Peyer's patch (tissue), 4 donors: Measurements from ENCODE around the gene IFFO2. TPM values are rescaled to one million over a fixed set of nuclear protein-coding genes. Genes with fewer than 3 reads are reported as not detected.

Source experiments
- DNase-seq, 3 donors: peaks; one replicate each; pipeline ENCODE4 v3.0.0-alpha.2; 2017 to 2019
- H3K27ac ChIP-seq, 4 donors: fragments of 200-600 bp; sonication (generic); one replicate each; pipeline ENCODE4 v1.5.1; 2016 to 2019
- H3K27me3 ChIP-seq, 2 donors: fragments of 200-600 bp; sonication (generic); one replicate each; pipeline ENCODE4 v1.5.1; 2019
- H3K36me3 ChIP-seq, 3 donors: fragments of 200-600 bp; sonication (generic); one replicate each; pipeline ENCODE4 v1.5.1; 2016 to 2019
- H3K4me1 ChIP-seq, 4 donors: fragments of 200-600 bp; sonication (generic); one replicate each; pipeline ENCODE4 v1.5.1; 2016 to 2019
- H3K4me3 ChIP-seq, 4 donors: fragments of 200-600 bp; sonication (generic); 1 replicate in 3 of 4; 2 replicates in 1 of 4; pipeline ENCODE4 v1.5.1; 2016 to 2019; ENCODE audit warnings: mild to moderate bottlenecking in 1 of 4
- H3K9me3 ChIP-seq, 4 donors: fragments of 200-600 bp; sonication (generic); one replicate each; pipeline ENCODE4 v1.5.1; 2016 to 2019; ENCODE audit warnings: mild to moderate bottlenecking in 1 of 4
- POLR2A ChIP-seq, 2 donors: fragments of 450-650 bp; IDR thresholded peaks; one replicate each; pipeline ENCODE4 v1.5.1; 2017; ENCODE audit warnings: antibody characterized with exemption in 2 of 2, mild to moderate bottlenecking in 2 of 2, moderate library complexity in 2 of 2
- total RNA-seq, 4 donors: library from RNA; depleted of rRNA; stranded (reverse); fragments of >200 nt; gene quantifications; one replicate each; pipeline ENCODE4 v1.1.0, GENCODE V29; 2016
- TF ChIP-seq, protein P1 (sequence below), 6 experiments: fragments of 450-650 bp in 4 of 6; fragments of 200-600 bp in 2 of 6; sonication (generic) in 1 of 6; IDR thresholded peaks; one replicate each; pipeline ENCODE4 v1.5.1; 2017 to 2019; ENCODE audit warnings: antibody characterized with exemption in 6 of 6, mild to moderate bottlenecking in 3 of 6, moderate library complexity in 1 of 6

IFFO2 gene
- total RNA-seq, 4 donors from 2014 or later: 1.9 to 14.9 (median 3.8) TPM

DNA sequence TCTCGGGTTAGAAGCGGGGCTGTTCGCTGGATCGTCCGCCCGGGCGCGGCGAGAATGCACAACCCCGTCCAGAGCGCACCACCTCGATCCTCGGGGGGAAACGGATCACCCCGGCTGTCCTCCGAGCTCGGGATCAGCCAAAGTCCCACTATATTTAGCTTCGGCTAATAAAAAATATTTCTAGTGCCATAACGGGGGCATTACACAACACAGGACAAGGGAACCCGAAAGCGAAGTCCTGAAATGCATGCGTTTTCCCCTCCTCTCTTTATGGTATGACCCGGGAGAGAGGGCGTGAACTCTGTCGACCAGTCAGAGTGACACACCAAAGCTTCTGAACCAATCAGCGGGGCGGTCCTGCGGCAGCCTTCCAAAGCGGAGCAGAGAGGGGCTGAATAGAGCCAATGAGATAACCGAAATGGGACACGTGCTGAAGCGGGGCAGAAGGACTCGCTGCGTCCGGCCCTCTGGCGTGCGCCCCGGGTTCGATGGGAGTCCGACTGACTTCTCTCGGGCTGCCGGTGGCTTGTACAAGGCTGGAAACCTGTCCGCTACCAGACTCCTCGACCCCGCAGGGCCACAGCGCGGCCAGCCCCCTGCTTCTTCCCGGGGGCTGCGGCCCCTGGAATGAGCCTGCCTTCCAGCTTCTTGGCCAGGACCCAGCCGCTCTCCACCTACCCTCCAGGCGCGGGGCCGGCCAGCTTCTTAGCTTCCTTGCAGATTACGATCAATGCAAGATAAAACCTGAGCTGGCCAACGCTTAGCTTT is 53.8 kb downstream of the IFFO2 start, which contains the start of gene ALDH4A1:
TSS of gene ALDH4A1 (minus strand) at position 33 of the 768 bp plus-strand sequence. CDS start at position 1, 32 bp downstream.
- Histone ChIP-seq H3K9me3 (no peaks in the 10 kb centered on the region), H3K36me3 (no peaks in the 10 kb centered on the region), H3K4me1 (peaks cover 0 to 25% (median 6%) of the 10 kb centered on the region in 4 donors), H3K27ac (peak within 1 kb of the TSS; percentile 83 to 88 (median 86)), H3K4me3 (peak within 1 kb of the TSS; percentile 69 to 94 (median 82)), H3K27me3 (no peaks in the 10 kb centered on the region)
- TF ChIP-seq, protein P1, sequence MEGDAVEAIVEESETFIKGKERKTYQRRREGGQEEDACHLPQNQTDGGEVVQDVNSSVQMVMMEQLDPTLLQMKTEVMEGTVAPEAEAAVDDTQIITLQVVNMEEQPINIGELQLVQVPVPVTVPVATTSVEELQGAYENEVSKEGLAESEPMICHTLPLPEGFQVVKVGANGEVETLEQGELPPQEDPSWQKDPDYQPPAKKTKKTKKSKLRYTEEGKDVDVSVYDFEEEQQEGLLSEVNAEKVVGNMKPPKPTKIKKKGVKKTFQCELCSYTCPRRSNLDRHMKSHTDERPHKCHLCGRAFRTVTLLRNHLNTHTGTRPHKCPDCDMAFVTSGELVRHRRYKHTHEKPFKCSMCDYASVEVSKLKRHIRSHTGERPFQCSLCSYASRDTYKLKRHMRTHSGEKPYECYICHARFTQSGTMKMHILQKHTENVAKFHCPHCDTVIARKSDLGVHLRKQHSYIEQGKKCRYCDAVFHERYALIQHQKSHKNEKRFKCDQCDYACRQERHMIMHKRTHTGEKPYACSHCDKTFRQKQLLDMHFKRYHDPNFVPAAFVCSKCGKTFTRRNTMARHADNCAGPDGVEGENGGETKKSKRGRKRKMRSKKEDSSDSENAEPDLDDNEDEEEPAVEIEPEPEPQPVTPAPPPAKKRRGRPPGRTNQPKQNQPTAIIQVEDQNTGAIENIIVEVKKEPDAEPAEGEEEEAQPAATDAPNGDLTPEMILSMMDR (IDR thresholded peaks at IDR 0.05): no peak
- peak in 1 of 2 donors; percentile 14 for TF ChIP-seq POLR2A (IDR thresholded peaks at IDR 0.05)
- peak; percentile 94 to 98 (median 94) for DNase-seq

- Histone ChIP-seq H3K9me3 (no peaks in the 10 kb centered on the region), H3K36me3 (no peaks in the 10 kb centered on the region), H3K27me3 (no peaks in the 10 kb centered on the region), H3K27ac (peak overlapping the region; percentile 83 to 88 (median 86)), H3K4me3 (peak overlapping the region; percentile 69 to 94 (median 82)), H3K4me1 (peaks cover 0 to 18% (median 6%) of the 10 kb centered on the region in 4 donors)
- DNase-seq: peak in 1 of 3 donors; percentile 20
- TF ChIP-seq, protein P1 (IDR thresholded peaks at IDR 0.05): no peak
- peak in 1 of 2 donors; percentile 13 for TF ChIP-seq POLR2A (IDR thresholded peaks at IDR 0.05)
Observed at GRCh38 chr1:18901952-18902522, 54.4 kb downstream of the IFFO2 start.

DNA sequence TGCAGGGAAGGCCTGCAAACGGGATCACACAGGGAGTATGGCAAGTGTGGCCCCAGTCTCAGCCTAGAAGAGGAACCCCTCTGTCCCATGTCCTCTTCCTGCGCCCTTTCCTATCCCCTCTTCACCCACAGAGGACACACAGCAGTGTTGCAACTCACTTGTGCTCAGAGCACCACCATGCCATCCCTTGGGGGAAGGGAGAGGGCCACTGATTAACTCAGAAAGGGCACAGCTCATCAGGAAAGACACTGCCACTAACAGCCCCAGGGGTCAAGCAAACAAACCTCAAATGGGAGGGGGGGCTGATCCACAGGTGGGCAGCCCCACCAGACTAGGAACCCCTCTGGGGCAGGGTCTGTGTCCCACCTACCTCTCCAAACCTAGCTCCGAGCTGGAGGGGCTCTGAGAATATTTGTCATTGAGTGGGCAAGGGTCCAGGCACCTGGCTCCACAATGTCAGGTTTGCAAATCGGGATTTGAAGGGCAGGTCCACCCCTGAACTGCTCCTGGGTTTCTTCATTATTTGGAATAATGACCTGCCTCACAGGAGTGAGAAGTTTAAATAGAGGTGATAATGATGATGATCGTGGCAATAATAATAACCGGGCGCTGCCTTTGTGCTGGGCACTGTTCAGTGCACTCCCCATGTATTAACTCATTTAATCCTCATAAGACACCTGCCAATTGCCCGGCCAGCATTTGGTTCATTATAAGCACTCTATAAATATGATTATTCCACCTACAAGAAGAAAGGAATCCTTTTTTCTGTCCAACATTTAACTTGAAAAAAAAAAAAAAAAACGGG is 55.1 kb downstream of the IFFO2 start:
- H3K36me3 ChIP-seq: no peaks in the 10 kb centered on the region
- no peaks in the 10 kb centered on the region for H3K9me3 ChIP-seq
- H3K27ac ChIP-seq: no peak overlapping the region
- TF ChIP-seq, protein P1 (IDR thresholded peaks at IDR 0.05): no peak
- no peak for TF ChIP-seq POLR2A (IDR thresholded peaks at IDR 0.05)
- peak overlapping the region; percentile 69 to 94 (median 82) for H3K4me3 ChIP-seq
- no peak for DNase-seq
- H3K4me1 ChIP-seq: peaks cover 0 to 18% (median 6%) of the 10 kb centered on the region in 4 donors
- no peaks in the 10 kb centered on the region for H3K27me3 ChIP-seq

DNA sequence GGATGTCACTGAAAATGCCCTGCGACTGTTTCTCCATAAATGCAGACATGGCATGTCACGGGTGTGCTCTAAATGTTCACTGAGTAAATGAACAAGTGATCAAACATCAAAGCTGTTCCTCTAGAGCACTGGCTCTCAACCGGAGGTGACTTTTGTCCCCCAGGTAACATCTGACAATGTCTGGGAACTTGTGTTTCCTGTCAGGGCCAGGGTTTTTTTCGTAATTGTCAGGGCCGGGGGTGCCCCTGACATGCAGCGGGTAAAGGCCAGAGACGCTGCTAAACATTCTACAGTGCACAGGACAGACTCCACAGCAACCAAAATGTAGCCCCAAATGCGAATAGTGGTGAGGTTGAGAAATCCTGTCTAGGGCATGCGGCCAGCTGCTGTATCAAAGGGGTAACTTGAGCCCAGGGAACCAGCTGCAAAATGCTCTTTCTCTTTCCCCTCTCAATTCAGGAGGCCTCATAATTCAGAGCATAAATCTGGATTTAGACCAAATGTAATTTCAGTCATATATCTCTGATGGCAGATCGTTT is 56.1 kb downstream of the IFFO2 start:
- Histone ChIP-seq H3K36me3 (no peaks in the 10 kb centered on the region), H3K27ac (no peak overlapping the region), H3K9me3 (no peaks in the 10 kb centered on the region), H3K4me1 (peaks cover 0 to 18% (median 6%) of the 10 kb centered on the region in 4 donors), H3K27me3 (no peaks in the 10 kb centered on the region), H3K4me3 (no peak overlapping the region)
- no peak for DNase-seq
- TF ChIP-seq, protein P1 (IDR thresholded peaks at IDR 0.05): no peak
- no peak for TF ChIP-seq POLR2A (IDR thresholded peaks at IDR 0.05)

- TF ChIP-seq POLR2A (IDR thresholded peaks at IDR 0.05): no peak
- TF ChIP-seq, protein P1 (IDR thresholded peaks at IDR 0.05): no peak
- no peak overlapping the region for H3K4me3 ChIP-seq
- no peaks in the 10 kb centered on the region for H3K36me3 ChIP-seq
- no peak for DNase-seq
- H3K27ac ChIP-seq: no peak overlapping the region
- no peaks in the 10 kb centered on the region for H3K9me3 ChIP-seq
- no peaks in the 10 kb centered on the region for H3K27me3 ChIP-seq
- H3K4me1 ChIP-seq: peaks cover 0 to 18% (median 6%) of the 10 kb centered on the region in 4 donors
Observed at GRCh38 chr1:18899363-18900049, 57.0 kb downstream of the IFFO2 start.
